NB4 (cell line): ENCODE data around the gene DDX4.
"Not testable (repeated sequence)": the region's sequence is repeated elsewhere in the genome, so short reads cannot be mapped to it uniquely, and the experiment has no call there.

Experiments used
- DNase-seq: peaks from one replicate; pipeline ENCODE4 v3.0.0; 2010; ENCODE audit warnings: low read depth
- H3K4me3 ChIP-seq: one replicate; pipeline ENCODE4 v1.5.1; 2011; ENCODE audit warnings: mild to moderate bottlenecking, low read depth, low read length, moderate library complexity
- MAX ChIP-seq: IDR thresholded peaks from 2 replicates; pipeline ENCODE4 v1.6.1; 2011; ENCODE audit warnings: low read depth, low read length
- MYC ChIP-seq: IDR thresholded peaks from 2 replicates; pipeline ENCODE4 v1.6.1; 2011; ENCODE audit warnings: low read depth, low read length
- POLR2A ChIP-seq: IDR thresholded peaks from 2 replicates; pipeline ENCODE4 v1.6.1; 2011; ENCODE audit warnings: mild to moderate bottlenecking; ENCODE audit not compliant: insufficient read length; ENCODE audit errors: extremely low read depth
- TF ChIP-seq, protein P1 (sequence below): IDR thresholded peaks from one replicate; pipeline ENCODE4 v1.5.1; 2012; ENCODE audit warnings: low read depth, low read length

Gene DDX4

GRCh38 chr5:55771175-55771655 lies 33.4 kb downstream of the DDX4 start:
- DNase-seq, result no peak
- TF ChIP-seq MYC, result no peak
- TF ChIP-seq POLR2A, result no peak
- TF ChIP-seq MAX, result no peak
- TF ChIP-seq, protein P1, sequence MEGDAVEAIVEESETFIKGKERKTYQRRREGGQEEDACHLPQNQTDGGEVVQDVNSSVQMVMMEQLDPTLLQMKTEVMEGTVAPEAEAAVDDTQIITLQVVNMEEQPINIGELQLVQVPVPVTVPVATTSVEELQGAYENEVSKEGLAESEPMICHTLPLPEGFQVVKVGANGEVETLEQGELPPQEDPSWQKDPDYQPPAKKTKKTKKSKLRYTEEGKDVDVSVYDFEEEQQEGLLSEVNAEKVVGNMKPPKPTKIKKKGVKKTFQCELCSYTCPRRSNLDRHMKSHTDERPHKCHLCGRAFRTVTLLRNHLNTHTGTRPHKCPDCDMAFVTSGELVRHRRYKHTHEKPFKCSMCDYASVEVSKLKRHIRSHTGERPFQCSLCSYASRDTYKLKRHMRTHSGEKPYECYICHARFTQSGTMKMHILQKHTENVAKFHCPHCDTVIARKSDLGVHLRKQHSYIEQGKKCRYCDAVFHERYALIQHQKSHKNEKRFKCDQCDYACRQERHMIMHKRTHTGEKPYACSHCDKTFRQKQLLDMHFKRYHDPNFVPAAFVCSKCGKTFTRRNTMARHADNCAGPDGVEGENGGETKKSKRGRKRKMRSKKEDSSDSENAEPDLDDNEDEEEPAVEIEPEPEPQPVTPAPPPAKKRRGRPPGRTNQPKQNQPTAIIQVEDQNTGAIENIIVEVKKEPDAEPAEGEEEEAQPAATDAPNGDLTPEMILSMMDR, result no peak

DNA sequence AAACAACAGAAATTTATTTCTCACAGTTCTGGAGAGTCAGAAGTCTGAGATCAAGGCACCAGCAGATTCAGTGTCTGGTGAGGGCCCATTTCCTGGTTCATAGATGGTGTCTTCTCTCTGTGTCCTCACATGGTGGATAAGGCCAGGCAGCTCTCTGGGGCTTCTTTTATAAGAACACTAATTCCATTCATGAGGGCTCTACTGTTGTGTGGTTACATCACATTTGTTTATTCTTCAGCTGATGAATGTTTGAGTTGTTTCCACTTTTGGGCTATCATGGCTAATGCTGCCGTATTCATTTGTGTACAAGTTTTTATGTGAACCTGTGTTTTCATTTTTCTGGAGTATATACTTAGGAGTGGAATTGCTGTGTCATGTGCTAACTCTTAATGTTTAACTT lies 35.2 kb downstream of the DDX4 start:
- H3K4me3 ChIP-seq, result no peak overlapping the region
- TF ChIP-seq MYC (no peak), MAX (no peak), POLR2A (no peak)
- TF ChIP-seq, protein P1, result no peak
- DNase-seq, result peak; percentile 6

More at GRCh38 chr5:55771175-55771655, 33.4 kb downstream of the DDX4 start:
- no peak overlapping the region for H3K4me3 ChIP-seq

DNA sequence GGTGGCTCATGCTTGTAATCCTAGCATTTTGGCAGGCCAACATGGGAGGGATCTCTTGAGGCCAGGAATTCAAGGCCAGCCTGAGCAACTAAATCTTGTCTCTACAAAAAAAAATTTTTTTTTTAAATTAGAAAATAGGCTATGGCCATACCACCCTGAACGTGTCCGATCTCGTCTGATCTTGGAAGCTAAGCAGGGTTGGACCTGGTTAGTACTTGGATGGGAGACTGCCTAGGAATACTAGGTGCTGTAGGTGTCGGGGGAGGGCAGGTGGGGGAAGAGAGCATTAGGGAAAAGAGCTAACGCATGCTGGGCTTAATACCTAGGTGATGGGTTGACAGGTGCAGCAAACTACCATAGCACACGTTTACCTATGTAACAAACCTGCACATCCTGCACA lies 39.5 kb downstream of the DDX4 start:
- TF ChIP-seq MAX, result no peak
- TF ChIP-seq POLR2A, result no peak
- TF ChIP-seq, protein P1, result no peak
- no peak for TF ChIP-seq MYC
- no peak overlapping the region for H3K4me3 ChIP-seq
- DNase-seq, result no peak

DNA sequence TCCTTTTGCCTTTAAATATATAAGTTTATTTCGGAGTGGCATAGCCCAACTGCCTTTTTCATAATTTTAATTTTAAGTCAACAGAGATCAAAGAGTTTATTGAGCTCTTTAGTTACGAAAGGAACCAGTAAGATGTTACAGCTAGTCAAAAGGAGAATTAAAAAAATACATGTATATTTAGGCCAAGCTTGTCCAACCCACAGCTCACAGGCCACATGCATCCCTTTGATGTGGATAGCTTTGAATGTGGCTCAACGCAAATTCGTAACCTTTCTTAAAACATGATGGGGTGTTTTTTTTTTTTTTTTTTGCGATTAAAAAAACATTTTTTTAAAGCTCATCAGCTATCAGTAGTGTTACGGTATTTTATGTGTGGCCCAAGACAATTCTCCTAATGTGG lies 63.1 kb downstream of the DDX4 start:
- DNase-seq, result no peak
- no peak overlapping the region for H3K4me3 ChIP-seq
- no peak for TF ChIP-seq MYC
- TF ChIP-seq POLR2A, result no peak
- no peak for TF ChIP-seq MAX
- TF ChIP-seq, protein P1, result no peak

DNA sequence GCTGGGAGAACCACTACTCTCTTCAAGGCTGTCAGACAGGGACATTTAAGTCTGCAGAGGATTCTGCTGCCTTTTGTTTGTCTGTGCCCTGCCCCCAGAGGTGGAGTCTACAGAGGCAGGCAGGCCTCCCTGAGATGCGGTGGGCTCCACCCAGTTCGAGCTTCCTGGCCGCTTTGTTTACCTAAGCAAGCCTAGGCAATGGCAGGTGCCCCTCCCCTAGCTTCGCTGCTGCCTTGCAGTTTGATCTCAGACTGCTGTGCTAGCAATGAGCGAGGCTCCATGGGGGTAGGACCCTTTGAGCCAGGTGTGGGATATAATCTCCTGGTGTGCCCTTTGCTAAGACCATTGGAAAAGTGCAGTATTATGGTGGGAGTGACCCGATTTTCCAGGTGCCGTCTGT lies 71.0 kb downstream of the DDX4 start:
- not testable (repeated sequence) for H3K4me3 ChIP-seq, DNase-seq

GRCh38 chr5:55815939-55816338 lies 78.1 kb downstream of the DDX4 start:
- H3K4me3 ChIP-seq, DNase-seq: not testable (repeated sequence)

GRCh38 chr5:55816342-55816741 lies 78.5 kb downstream of the DDX4 start:
- TF ChIP-seq MAX (no peak), POLR2A (no peak), MYC (no peak)
- TF ChIP-seq, protein P1, result no peak

More at GRCh38 chr5:55816342-55816741, 78.5 kb downstream of the DDX4 start:
- DNase-seq, result peak; percentile 33
- H3K4me3 ChIP-seq, result no peak overlapping the region
